HepG2 (cell line): Measurements from ENCODE around the gene ZNF839. TPM values are rescaled to one million over a fixed set of nuclear protein-coding genes. Genes with fewer than 3 reads are reported as not detected.

ENCODE experiments used
- ATAC-seq: fragments of 200-7000 bp; cut with Tn5 transposase; 3 replicates; pipeline ENCODE4 v1.9.1; 2020; ENCODE audit warnings: mild to moderate bottlenecking, moderate library complexity
- BruUV-seq: library from RNA; stranded (reverse); fragments of 400-500 nt; replicated peaks from 2 replicates; lab custom pipeline; 2021; lab: Mats Ljungman, UMichigan
- CTCF ChIA-PET: fragments of 300-600 bp; formaldehyde crosslinking; extraction: SDS; loops from one replicate; lab custom pipeline; 2021; ENCODE audit warnings: low total read pairs, inconsistent platforms, low intra/inter-chr PET ratio; lab: Yijun Ruan, JAX
- POLR2A ChIA-PET: fragments of 350-600 bp; sonication (Branson Sonifier 250); formaldehyde crosslinking; loops from one replicate; lab custom pipeline; 2020; ENCODE audit warnings: antibody characterized with exemption, inconsistent platforms; lab: Yijun Ruan, JAX
- DNase-seq: peaks from one replicate; pipeline ENCODE4 v3.0.0-alpha.2; 2015; ENCODE audit warnings: low spot score
- FAIRE-seq: peaks from 3 replicates; lab custom pipeline; 2011; peaks lifted over from hg19 to GRCh38; lab: Jason Lieb, UNC
- H2AFZ ChIP-seq: one replicate; pipeline ENCODE4 v1.6.1; 2011; ENCODE audit warnings: low read length, inconsistent platforms
- H3K27ac ChIP-seq: fragments of 300-600 bp; 3 replicates; pipeline ENCODE4 v1.8.0; 2011; ENCODE audit warnings: mixed run types, mild to moderate bottlenecking, mixed read lengths, low read length, inconsistent platforms; ENCODE audit not compliant: insufficient read depth; ENCODE audit errors: extremely low read length
- H3K27me3 ChIP-seq, 2 experiments: fragments of 200-600 bp in 1 of 2; 2 replicates in 1 of 2; 3 replicates in 1 of 2; pipeline versions ENCODE4 v1.6.0 to v1.8.0; 2011; ENCODE audit warnings: low read length in 2 of 2, mild to moderate bottlenecking in 2 of 2, moderate library complexity in 2 of 2, inconsistent platforms in 1 of 2; ENCODE audit not compliant: insufficient read depth in 2 of 2, control insufficient read depth in 1 of 2
- H3K36me3 ChIP-seq, 2 experiments: fragments of 200-600 bp in 1 of 2; replicated peaks in 1 of 2; 2 replicates in 1 of 2; 3 replicates in 1 of 2; pipeline versions ENCODE4 v1.5.1 to v1.8.0; 2011; ENCODE audit warnings: low read length in 2 of 2, inconsistent platforms in 1 of 2; ENCODE audit not compliant: insufficient read depth in 2 of 2, control insufficient read depth in 1 of 2
- H3K4me1 ChIP-seq: 2 replicates; pipeline ENCODE4 v1.5.1; 2012; ENCODE audit warnings: low read length, inconsistent platforms; ENCODE audit not compliant: insufficient read depth
- H3K4me2 ChIP-seq: 2 replicates; pipeline ENCODE4 v1.6.0; 2011; ENCODE audit warnings: low read depth, low read length, inconsistent platforms
- H3K4me3 ChIP-seq, 3 experiments: fragments of 200-600 bp in 1 of 3; sonication (generic), shearing (Covaris generic) in 1 of 3; replicated peaks in 1 of 3; 2 replicates each; pipeline ENCODE4 v1.5.1; 2011 to 2016; ENCODE audit warnings: low read length in 3 of 3, inconsistent platforms in 2 of 3, low read depth in 2 of 3, mild to moderate bottlenecking in 2 of 3, control low read depth in 1 of 3, mixed read lengths in 1 of 3; ENCODE audit not compliant: insufficient read depth in 1 of 3
- H3K79me2 ChIP-seq: one replicate; pipeline ENCODE4 v1.6.1; 2011; ENCODE audit warnings: low read length, inconsistent platforms; ENCODE audit not compliant: insufficient read depth
- H3K9ac ChIP-seq: 2 replicates; pipeline ENCODE4 v1.6.0; 2011; ENCODE audit warnings: mild to moderate bottlenecking, low read depth, low read length, inconsistent platforms; ENCODE audit not compliant: insufficient read depth
- H3K9me3 ChIP-seq: 2 replicates; pipeline ENCODE4 v1.5.1; 2012; ENCODE audit warnings: mild to moderate bottlenecking, low read length
- H4K20me1 ChIP-seq: 2 replicates; pipeline ENCODE4 v1.6.0; 2011; ENCODE audit warnings: inconsistent platforms, mild to moderate bottlenecking, low read length, moderate library complexity; ENCODE audit not compliant: insufficient read depth
- FOXA1 ChIP-seq, 2 experiments: fragments of 450-650 bp in 1 of 2; sonication (generic) in 1 of 2; formaldehyde crosslinking in 1 of 2; IDR thresholded peaks; 2 replicates each; pipeline versions ENCODE4 v1.4.0 to v1.6.1; 2016 to 2020; ENCODE audit warnings: missing genetic modification reagents in 1 of 2
- GRHL1 ChIP-seq: sonication (generic); formaldehyde crosslinking; conservative IDR thresholded peaks from 2 replicates; pipeline ENCODE4 v1.8.0; 2022; ENCODE audit warnings: missing genetic modification reagents
- HNRNPH1 ChIP-seq: fragments of 200-400 bp; formaldehyde crosslinking; optimal IDR thresholded peaks from 2 replicates; pipeline ENCODE3; 2017; ENCODE audit warnings: mild to moderate bottlenecking, low read depth, low read length
- HOXA5 ChIP-seq: sonication (generic); formaldehyde crosslinking; IDR thresholded peaks from 2 replicates; pipeline ENCODE4 v1.4.0; 2020; ENCODE audit warnings: missing genetic modification reagents
- MTA3 ChIP-seq: sonication (generic); formaldehyde crosslinking; IDR thresholded peaks from 2 replicates; pipeline ENCODE4 v1.4.0; 2020; ENCODE audit warnings: missing genetic modification reagents
- NCOR1 ChIP-seq: fragments of 200-600 bp; sonication (generic); IDR thresholded peaks from 2 replicates; pipeline ENCODE4 v1.7.0; 2017; ENCODE audit warnings: antibody characterized with exemption, low read length, borderline replicate concordance
- NFE2L1 ChIP-seq: sonication (generic); formaldehyde crosslinking; IDR thresholded peaks from 2 replicates; pipeline ENCODE4 v1.4.0; 2020; ENCODE audit warnings: missing genetic modification reagents, mild to moderate bottlenecking, borderline replicate concordance
- NR2F2 ChIP-seq: IDR thresholded peaks from 2 replicates; pipeline ENCODE4 v1.6.1; 2012; ENCODE audit warnings: low read depth, inconsistent platforms, borderline replicate concordance
- PBX2 ChIP-seq: IDR thresholded peaks from 2 replicates; pipeline ENCODE4 v1.6.1; 2016; ENCODE audit warnings: control low read depth
- SSRP1 ChIP-seq: IDR thresholded peaks from 2 replicates; pipeline ENCODE4 v1.6.1; 2016; ENCODE audit warnings: control low read depth
- TRIM22 ChIP-seq: fragments of 450-650 bp; IDR thresholded peaks from 2 replicates; pipeline ENCODE4 v1.6.1; 2017
- ZBTB7A ChIP-seq: sonication (generic); formaldehyde crosslinking; IDR thresholded peaks from 2 replicates; pipeline ENCODE4 v1.8.0; 2022; ENCODE audit warnings: mild to moderate bottlenecking, missing genetic modification reagents
- ZFP36L2 ChIP-seq: sonication (generic); formaldehyde crosslinking; IDR thresholded peaks from 2 replicates; pipeline ENCODE4 v1.4.0; 2020; ENCODE audit warnings: missing genetic modification reagents
- ZNF20 ChIP-seq: sonication (generic); formaldehyde crosslinking; IDR thresholded peaks from 2 replicates; pipeline ENCODE4 v1.4.0; 2020; ENCODE audit warnings: mild to moderate bottlenecking, moderate library complexity, missing genetic modification reagents
- ZNF224 ChIP-seq: sonication (generic); formaldehyde crosslinking; IDR thresholded peaks from 2 replicates; pipeline ENCODE4 v1.5.0; 2020; ENCODE audit warnings: mild to moderate bottlenecking, missing genetic modification reagents
- ZNF660 ChIP-seq: sonication (generic); formaldehyde crosslinking; IDR thresholded peaks from 2 replicates; pipeline ENCODE4 v1.5.1; 2020; ENCODE audit warnings: mild to moderate bottlenecking, low read depth, missing genetic modification reagents, borderline replicate concordance
- WGBS: methylation state at CpG from one replicate; pipeline ENCODE4 v1.1.6; 2017; ENCODE audit warnings: low lambda C conversion rate; 5-methylcytosine and 5-hydroxymethylcytosine counted together
- in situ Hi-C: cut with HindIII; loops from 2 replicates; pipeline ENCODE4 v1.10.0; 2017; ENCODE audit warnings: low pct_unique_long_range_greater_than_20kb; ENCODE audit not compliant: extremely low pct_ligation_motif_present
- intact Hi-C: fragments of 100-400 bp; cut with micrococcal nuclease; formaldehyde crosslinking; loops from one replicate; pipeline ENCODE4 v1.10.0; 2022; ENCODE audit not compliant: unreplicated experiment
- polyA plus RNA-seq, 8 experiments: library from polyadenylated mRNA; depleted of rRNA in 3 of 8; stranded (reverse) in 7 of 8; unstranded in 1 of 8; fragments of >200 nt; fragmentation: Illumina TruSeq in 4 of 8; extraction: Trizol in 4 of 8; gene quantifications; 2 replicates each; pipeline versions ENCODE4 v1.2.1 to v1.2.3, GENCODE V29; 2011 to 2016; ENCODE audit warnings: low read depth in 4 of 8, missing spikeins in 1 of 8, mixed read lengths in 1 of 8; ENCODE audit not compliant: insufficient read depth in 1 of 8
- total RNA-seq, 5 experiments: library from RNA; depleted of rRNA; stranded (reverse); fragments of >200 nt; fragmentation: Illumina TruSeq; extraction: Trizol; gene quantifications; 2 replicates each; pipeline ENCODE4 v1.2.3, GENCODE V29; 2016; ENCODE audit warnings: low read depth in 1 of 5

ZNF839 gene
- total and polyA plus RNA-seq, 2 of the 13 experiments (the other 11 are each of a cell fraction or from before 2014, with no cell fraction given) = 11.1 to 12.8 TPM

GRCh38 chr14:102375119-102375518 is 55.6 kb downstream of the ZNF839 start:
- DNase-seq = no peak
- Histone ChIP-seq H3K9ac (no peak overlapping the region), H3K9me3 (no peaks in the 10 kb centered on the region), H3K27ac (no peak overlapping the region), H3K27me3 (no peaks in the 10 kb centered on the region), H3K4me1 (peaks cover 18% of the 10 kb centered on the region), H3K36me3 (peaks cover 3 to 9% of the 10 kb centered on the region in 2 experiments; a peak in 2 of 5 replicates), H3K79me2 (no peaks in the 10 kb centered on the region), H3K4me2 (no peak overlapping the region), H4K20me1 (no peaks in the 10 kb centered on the region), H2AFZ (no peak overlapping the region), H3K4me3 (no peak overlapping the region)
- no peak for TF ChIP-seq PBX2 (CRISPR knock-in tag)
- TF ChIP-seq MTA3 = no peak
- TF ChIP-seq FOXA1 (IDR thresholded peaks at IDR 0.05) = no peak
- no peak for TF ChIP-seq FOXA1 (CRISPR knock-in tag; IDR thresholded peaks at IDR 0.05)
- TF ChIP-seq HNRNPH1 = no peak
- TF ChIP-seq NR2F2 = no peak
- no peak for TF ChIP-seq NFE2L1 (CRISPR knock-in tag)
- TF ChIP-seq HOXA5 (CRISPR knock-in tag) = no peak
- no peak for TF ChIP-seq GRHL1 (CRISPR knock-in tag)
- TF ChIP-seq ZNF20 = no peak
- no peak for TF ChIP-seq ZNF224 (CRISPR knock-in tag)
- TF ChIP-seq ZBTB7A (CRISPR knock-in tag) = no peak
- no peak for TF ChIP-seq SSRP1 (CRISPR knock-in tag)
- TF ChIP-seq NCOR1 = no peak
- no peak for TF ChIP-seq ZFP36L2 (CRISPR knock-in tag)
- no peak for TF ChIP-seq ZNF660 (CRISPR knock-in tag)
- no peak for TF ChIP-seq TRIM22
- POLR2A ChIA-PET = no interaction called here
- CTCF ChIA-PET = no interaction called here
- WGBS = 97% methylated on average over 5 of the region's 5 CpGs
- intact Hi-C loops (no loop called here), in situ Hi-C loops (no loop called here)
- no peak for ATAC-seq
- FAIRE-seq = no peak
- no TSS peak for BruUV-seq
